ENCODE results near the gene ZNF14.

Gene ZNF14

DNA sequence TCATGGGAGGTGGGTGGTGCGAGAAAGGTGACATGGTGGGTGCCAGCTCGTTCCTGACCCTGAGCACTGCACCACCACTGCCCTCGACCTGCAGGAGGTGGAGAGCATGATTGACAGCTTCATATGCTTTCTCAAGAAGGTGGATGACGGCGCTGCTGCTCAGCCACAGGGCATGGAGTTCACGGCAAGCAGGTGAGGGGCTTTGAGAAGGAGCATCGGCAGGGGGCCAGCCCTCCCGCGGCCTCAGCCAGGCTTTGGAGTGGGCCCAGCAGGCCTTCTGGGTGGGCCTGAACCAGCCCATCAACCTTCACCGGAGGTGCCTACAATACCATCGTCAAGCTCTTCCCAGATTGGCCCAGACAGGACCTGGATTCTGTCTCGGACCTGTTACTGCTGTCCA lies 18.9 kb upstream of the ZNF14 start:
- Histone ChIP-seq H3K4me3 (ENCODE audit: severe bottlenecking) (no peak overlapping the region), H3K4me1 (ENCODE audit: insufficient read depth, poor library complexity, severe bottlenecking) (no peaks in the 10 kb centered on the region), H3K27ac (ENCODE audit: poor library complexity, severe bottlenecking) (no peak overlapping the region), H3K36me3 (ENCODE audit: low read depth) (no peaks in the 10 kb centered on the region), H3K27me3 (ENCODE audit: insufficient read depth, poor library complexity, severe bottlenecking) (no peaks in the 10 kb centered on the region), H3K9me3 (ENCODE audit: severe bottlenecking) (no peaks in the 10 kb centered on the region)
- no peak for TF ChIP-seq CTCF (IDR thresholded peaks at IDR 0.05; ENCODE audit: poor library complexity, severe bottlenecking)
- DNase-seq (ENCODE audit: low spot score) (no peak), ATAC-seq (ENCODE audit: low read depth) (no peak)

DNA sequence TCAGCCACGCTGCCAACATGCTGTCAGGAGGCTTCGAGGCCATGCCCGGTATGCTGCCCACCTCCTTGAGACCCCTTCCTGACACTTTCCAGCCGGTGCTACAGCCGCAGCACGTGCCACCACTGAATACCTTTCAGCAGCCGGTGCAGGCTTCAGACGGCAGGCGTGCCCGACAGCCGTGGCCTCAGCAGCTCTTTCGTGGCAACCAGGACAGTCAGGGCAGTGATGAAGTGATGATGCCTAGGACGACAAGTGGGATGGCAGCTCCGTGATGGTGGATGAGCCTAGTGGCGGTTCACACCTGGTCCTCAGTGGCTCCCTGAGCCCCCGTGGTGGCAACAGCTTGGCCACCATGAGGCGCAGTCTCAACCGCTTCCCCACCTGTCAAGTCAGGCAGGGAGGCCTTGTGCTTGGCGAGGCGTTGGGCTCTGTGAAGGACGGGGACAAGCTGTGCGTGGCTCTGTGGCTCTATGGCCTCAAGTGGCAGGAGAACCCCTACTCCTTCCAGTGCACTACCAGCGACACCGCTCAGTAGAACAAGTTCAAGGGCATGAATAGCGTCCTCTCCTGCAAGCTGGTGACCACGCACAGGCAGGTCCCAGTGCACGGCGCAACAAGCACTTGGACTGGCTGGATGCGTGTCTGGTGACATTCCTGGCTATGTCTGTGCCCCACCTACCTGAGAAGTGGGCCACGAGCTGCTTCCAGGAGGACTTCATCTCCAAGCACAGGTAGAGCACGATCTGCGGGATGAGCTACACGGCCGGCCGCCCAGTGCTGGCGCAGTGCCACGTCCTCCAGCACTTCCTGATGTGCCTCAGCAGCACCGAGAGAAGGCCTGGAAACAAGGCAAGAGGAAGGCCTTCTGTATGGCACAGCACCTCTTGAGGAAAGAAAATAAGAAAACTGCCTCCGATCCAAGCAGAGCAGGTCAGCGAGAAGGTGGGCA lies 18.2 kb upstream of the ZNF14 start:
- DNase-seq (ENCODE audit: low spot score) (no peak), ATAC-seq (ENCODE audit: low read depth) (no peak)
- Histone ChIP-seq H3K27me3 (ENCODE audit: insufficient read depth, poor library complexity, severe bottlenecking) (no peaks in the 10 kb centered on the region), H3K36me3 (ENCODE audit: low read depth) (no peaks in the 10 kb centered on the region), H3K27ac (ENCODE audit: poor library complexity, severe bottlenecking) (no peak overlapping the region), H3K4me1 (ENCODE audit: insufficient read depth, poor library complexity, severe bottlenecking) (no peaks in the 10 kb centered on the region), H3K4me3 (ENCODE audit: severe bottlenecking) (no peak overlapping the region), H3K9me3 (ENCODE audit: severe bottlenecking) (no peaks in the 10 kb centered on the region)
- TF ChIP-seq CTCF (IDR thresholded peaks at IDR 0.05; ENCODE audit: poor library complexity, severe bottlenecking) = no peak

- Histone ChIP-seq H3K36me3 (ENCODE audit: low read depth) (no peaks in the 10 kb centered on the region), H3K4me1 (ENCODE audit: insufficient read depth, poor library complexity, severe bottlenecking) (no peaks in the 10 kb centered on the region), H3K4me3 (ENCODE audit: severe bottlenecking) (no peak overlapping the region), H3K27me3 (ENCODE audit: insufficient read depth, poor library complexity, severe bottlenecking) (no peaks in the 10 kb centered on the region), H3K27ac (ENCODE audit: poor library complexity, severe bottlenecking) (no peak overlapping the region), H3K9me3 (ENCODE audit: severe bottlenecking) (no peaks in the 10 kb centered on the region)
- no peak for DNase-seq (ENCODE audit: low spot score)
- ATAC-seq (ENCODE audit: low read depth) = no peak
- TF ChIP-seq CTCF (IDR thresholded peaks at IDR 0.05; ENCODE audit: poor library complexity, severe bottlenecking) = no peak
These were observed 17.3 kb upstream of the ZNF14 start for GRCh38 chr19:19749908-19750841.

GRCh38 chr19:19749117-19749907 lies 16.4 kb upstream of the ZNF14 start:
- no peak for ATAC-seq (ENCODE audit: low read depth)
- Histone ChIP-seq H3K27me3 (ENCODE audit: insufficient read depth, poor library complexity, severe bottlenecking) (no peaks in the 10 kb centered on the region), H3K4me3 (ENCODE audit: severe bottlenecking) (no peak overlapping the region), H3K4me1 (ENCODE audit: insufficient read depth, poor library complexity, severe bottlenecking) (no peaks in the 10 kb centered on the region), H3K27ac (ENCODE audit: poor library complexity, severe bottlenecking) (no peak overlapping the region), H3K36me3 (ENCODE audit: low read depth) (no peaks in the 10 kb centered on the region), H3K9me3 (ENCODE audit: severe bottlenecking) (no peaks in the 10 kb centered on the region)
- no peak for TF ChIP-seq CTCF (IDR thresholded peaks at IDR 0.05; ENCODE audit: poor library complexity, severe bottlenecking)
- DNase-seq (ENCODE audit: low spot score) = no peak
